ENCODE results near the gene OR10G3. TPM values are rescaled to one million over a fixed set of nuclear protein-coding genes. Genes with fewer than 3 reads are reported as not detected.

OR10G3 gene
- total and polyA plus RNA-seq, 2 of the 13 experiments (the other 11 are each of a cell fraction or from before 2014, with no cell fraction given): not detected

DNA sequence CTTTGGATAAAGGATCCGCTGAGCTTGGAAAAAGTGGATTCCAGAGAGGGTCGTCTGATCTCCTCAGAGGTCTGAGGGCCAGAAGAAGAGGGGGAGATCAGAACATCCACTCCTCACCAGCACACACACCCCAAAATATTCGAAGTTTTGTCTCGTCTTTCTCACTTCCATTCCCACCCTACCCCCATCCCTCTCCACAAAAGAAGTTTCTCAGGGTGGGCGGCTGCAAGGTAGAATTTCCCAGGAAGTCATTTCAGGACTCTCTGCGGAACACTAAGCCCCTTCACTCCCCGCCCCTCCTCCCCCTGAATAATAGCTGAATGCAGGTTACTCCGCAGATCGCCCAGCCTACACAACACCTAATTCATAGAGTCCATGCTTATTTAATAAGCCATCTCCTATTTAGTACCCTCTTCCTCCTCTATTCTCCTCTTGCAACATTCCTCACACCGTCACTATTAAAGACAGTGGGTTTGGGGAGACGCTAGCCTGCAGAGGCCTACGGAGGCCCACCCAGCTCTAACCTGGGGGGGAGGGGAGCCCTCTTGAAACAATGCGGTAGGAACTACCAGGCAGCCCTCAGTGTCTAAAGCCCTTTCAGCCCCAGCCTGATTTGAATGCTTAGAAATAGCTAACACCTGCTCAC, 53.1 kb downstream of the OR10G3 start (continued):
- TF ChIP-seq, protein P1, sequence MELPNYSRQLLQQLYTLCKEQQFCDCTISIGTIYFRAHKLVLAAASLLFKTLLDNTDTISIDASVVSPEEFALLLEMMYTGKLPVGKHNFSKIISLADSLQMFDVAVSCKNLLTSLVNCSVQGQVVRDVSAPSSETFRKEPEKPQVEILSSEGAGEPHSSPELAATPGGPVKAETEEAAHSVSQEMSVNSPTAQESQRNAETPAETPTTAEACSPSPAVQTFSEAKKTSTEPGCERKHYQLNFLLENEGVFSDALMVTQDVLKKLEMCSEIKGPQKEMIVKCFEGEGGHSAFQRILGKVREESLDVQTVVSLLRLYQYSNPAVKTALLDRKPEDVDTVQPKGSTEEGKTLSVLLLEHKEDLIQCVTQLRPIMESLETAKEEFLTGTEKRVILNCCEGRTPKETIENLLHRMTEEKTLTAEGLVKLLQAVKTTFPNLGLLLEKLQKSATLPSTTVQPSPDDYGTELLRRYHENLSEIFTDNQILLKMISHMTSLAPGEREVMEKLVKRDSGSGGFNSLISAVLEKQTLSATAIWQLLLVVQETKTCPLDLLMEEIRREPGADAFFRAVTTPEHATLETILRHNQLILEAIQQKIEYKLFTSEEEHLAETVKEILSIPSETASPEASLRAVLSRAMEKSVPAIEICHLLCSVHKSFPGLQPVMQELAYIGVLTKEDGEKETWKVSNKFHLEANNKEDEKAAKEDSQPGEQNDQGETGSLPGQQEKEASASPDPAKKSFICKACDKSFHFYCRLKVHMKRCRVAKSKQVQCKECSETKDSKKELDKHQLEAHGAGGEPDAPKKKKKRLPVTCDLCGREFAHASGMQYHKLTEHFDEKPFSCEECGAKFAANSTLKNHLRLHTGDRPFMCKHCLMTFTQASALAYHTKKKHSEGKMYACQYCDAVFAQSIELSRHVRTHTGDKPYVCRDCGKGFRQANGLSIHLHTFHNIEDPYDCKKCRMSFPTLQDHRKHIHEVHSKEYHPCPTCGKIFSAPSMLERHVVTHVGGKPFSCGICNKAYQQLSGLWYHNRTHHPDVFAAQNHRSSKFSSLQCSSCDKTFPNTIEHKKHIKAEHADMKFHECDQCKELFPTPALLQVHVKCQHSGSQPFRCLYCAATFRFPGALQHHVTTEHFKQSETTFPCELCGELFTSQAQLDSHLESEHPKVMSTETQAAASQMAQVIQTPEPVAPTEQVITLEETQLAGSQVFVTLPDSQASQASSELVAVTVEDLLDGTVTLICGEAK (IDR thresholded peaks at IDR 0.05): no peak
- TF ChIP-seq, protein P1 (CRISPR knock-in tag; IDR thresholded peaks at IDR 0.05): peak; percentile 70; the same call in 1 of the 2 replicates
- TF ChIP-seq GATAD1 (CRISPR knock-in tag; IDR thresholded peaks at IDR 0.05) (no peak), KAT8 (CRISPR knock-in tag; IDR thresholded peaks at IDR 0.05) (peak; percentile 47), ZNF776 (CRISPR knock-in tag; IDR thresholded peaks at IDR 0.05) (peak; percentile 53; the same call in 1 of the 2 replicates), LCORL (IDR thresholded peaks at IDR 0.05) (no peak), LCORL (CRISPR knock-in tag; IDR thresholded peaks at IDR 0.05) (peak; percentile 21; the same call in 1 of the 2 replicates), ZNF766 (CRISPR knock-in tag; IDR thresholded peaks at IDR 0.05; ENCODE audit: borderline replicate concordance) (peak; percentile 10; the same call in 1 of the 2 replicates), PHF21A (CRISPR knock-in tag; IDR thresholded peaks at IDR 0.05) (no peak; the same call in 1 of the 2 replicates), DNMT3B (CRISPR knock-in tag; conservative IDR thresholded peaks at IDR 0.05) (0 out of 2 replicates have a peak, but pooled peaks have one; percentile 43), THAP11 (CRISPR knock-in tag; IDR thresholded peaks at IDR 0.05) (peak; percentile 43; the same call in 1 of the 2 replicates), ZHX2 (IDR thresholded peaks at IDR 0.05; ENCODE audit: low read depth) (no peak), ZHX2 (CRISPR knock-in tag; IDR thresholded peaks at IDR 0.05; ENCODE audit: borderline replicate concordance) (no peak), NR2F6 (IDR thresholded peaks at IDR 0.05) (no peak), NR2F6 (CRISPR knock-in tag; IDR thresholded peaks at IDR 0.05) (no peak), ZNF430 (CRISPR knock-in tag; IDR thresholded peaks at IDR 0.05) (no peak), RAD21 (CRISPR knock-in tag; IDR thresholded peaks at IDR 0.05) (no peak), ZNF33B (CRISPR knock-in tag; IDR thresholded peaks at IDR 0.05) (no peak)

Data from HepG2 (cell line).